ENCODE results near the gene PCBP3.
"Not testable (repeated sequence)": the region's sequence is repeated elsewhere in the genome, so short reads cannot be mapped to it uniquely, and the experiment has no call there.

The PCBP3 gene

GRCh38 chr21:45832741-45833235, 189.3 kb downstream of the PCBP3 start:
- not testable (repeated sequence) for FAIRE-seq

- no peak for FAIRE-seq
Measured at GRCh38 chr21:45833414-45833813, 189.9 kb downstream of the PCBP3 start.

GRCh38 chr21:45834026-45834715, 190.6 kb downstream of the PCBP3 start:
- no peak for FAIRE-seq

- no peak for FAIRE-seq
Measured at GRCh38 chr21:45834821-45835293, 191.3 kb downstream of the PCBP3 start.

GRCh38 chr21:45835301-45836267, 192.1 kb downstream of the PCBP3 start:
- FAIRE-seq: no peak

- no peak for FAIRE-seq
Measured at GRCh38 chr21:45836268-45836655, 192.7 kb downstream of the PCBP3 start.

- no peak for FAIRE-seq
Measured at GRCh38 chr21:45836694-45837670, 193.5 kb downstream of the PCBP3 start.

- no peak for FAIRE-seq
Measured at GRCh38 chr21:45837936-45838335, 194.4 kb downstream of the PCBP3 start.

- no peak for FAIRE-seq
Measured at GRCh38 chr21:45838634-45839033, 195.1 kb downstream of the PCBP3 start.

- FAIRE-seq: no peak
Measured at GRCh38 chr21:45839274-45839673, 195.7 kb downstream of the PCBP3 start.

GRCh38 chr21:45841033-45841432, 197.5 kb downstream of the PCBP3 start:
- FAIRE-seq: no peak

- FAIRE-seq: no peak
Measured at GRCh38 chr21:45843426-45843825, 199.9 kb downstream of the PCBP3 start.

- no peak for FAIRE-seq
Measured at GRCh38 chr21:45844181-45844580, 200.7 kb downstream of the PCBP3 start.

GRCh38 chr21:45845063-45845769, 201.7 kb downstream of the PCBP3 start:
- no peak for FAIRE-seq

GRCh38 chr21:45845770-45846090, 202.2 kb downstream of the PCBP3 start:
- FAIRE-seq: no peak

GRCh38 chr21:45846373-45847160, 203.0 kb downstream of the PCBP3 start:
- no peak for FAIRE-seq

- no peak for FAIRE-seq
Measured at GRCh38 chr21:45847870-45848269, 204.3 kb downstream of the PCBP3 start.

GRCh38 chr21:45848331-45848730, 204.8 kb downstream of the PCBP3 start:
- no peak for FAIRE-seq

GRCh38 chr21:45848805-45849204, 205.3 kb downstream of the PCBP3 start:
- FAIRE-seq: no peak

GRCh38 chr21:45849651-45850050, 206.1 kb downstream of the PCBP3 start:
- FAIRE-seq: no peak

GRCh38 chr21:45850181-45850580, 206.7 kb downstream of the PCBP3 start:
- no peak for FAIRE-seq

Measured in islet of Langerhans (tissue), 1 donor.